HEK293 (cell line): ENCODE results near the gene RHOB.

Source experiments
- CTCF ChIP-seq: fragments of 450-650 bp; formaldehyde crosslinking; IDR thresholded peaks from 2 replicates; pipeline ENCODE4 v1.5.1; 2016; ENCODE audit warnings: missing biosample characterization, missing genetic modification characterization
- ZNF214 ChIP-seq: fragments of 450-650 bp; formaldehyde crosslinking; IDR thresholded peaks from 2 replicates; pipeline ENCODE4 v1.5.1; 2017; ENCODE audit warnings: missing biosample characterization, mild to moderate bottlenecking, missing genetic modification characterization, borderline replicate concordance
- TF ChIP-seq, protein P1 (sequence below): fragments of 450-650 bp; formaldehyde crosslinking; IDR thresholded peaks from 2 replicates; pipeline ENCODE4 v1.5.1; 2016; ENCODE audit warnings: missing biosample characterization, missing genetic modification characterization
- TF ChIP-seq, protein P2 (sequence below): sonication (generic); formaldehyde crosslinking; IDR thresholded peaks from 2 replicates; pipeline ENCODE4 v1.8.1; 2022; ENCODE audit warnings: mild to moderate bottlenecking, moderate library complexity, missing genetic modification reagents

GRCh38 chr2:20469595-20469994 lies 22.7 kb downstream of the RHOB start:
- TF ChIP-seq CTCF (tag by site-specific recombination), result no peak
- TF ChIP-seq, protein P1, sequence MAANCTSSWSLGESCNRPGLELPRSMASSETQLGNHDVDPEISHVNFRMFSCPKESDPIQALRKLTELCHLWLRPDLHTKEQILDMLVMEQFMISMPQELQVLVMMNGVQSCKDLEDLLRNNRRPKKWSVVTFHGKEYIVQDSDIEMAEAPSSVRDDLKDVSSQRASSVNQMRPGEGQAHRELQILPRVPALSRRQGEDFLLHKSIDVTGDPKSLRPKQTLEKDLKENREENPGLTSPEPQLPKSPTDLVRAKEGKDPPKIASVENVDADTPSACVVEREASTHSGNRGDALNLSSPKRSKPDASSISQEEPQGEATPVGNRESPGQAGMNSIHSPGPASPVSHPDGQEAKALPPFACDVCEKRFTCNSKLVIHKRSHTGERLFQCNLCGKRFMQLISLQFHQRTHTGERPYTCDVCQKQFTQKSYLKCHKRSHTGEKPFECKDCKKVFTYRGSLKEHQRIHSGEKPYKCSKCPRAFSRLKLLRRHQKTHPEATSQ (tag by site-specific recombination), result no peak
- TF ChIP-seq, protein P2, sequence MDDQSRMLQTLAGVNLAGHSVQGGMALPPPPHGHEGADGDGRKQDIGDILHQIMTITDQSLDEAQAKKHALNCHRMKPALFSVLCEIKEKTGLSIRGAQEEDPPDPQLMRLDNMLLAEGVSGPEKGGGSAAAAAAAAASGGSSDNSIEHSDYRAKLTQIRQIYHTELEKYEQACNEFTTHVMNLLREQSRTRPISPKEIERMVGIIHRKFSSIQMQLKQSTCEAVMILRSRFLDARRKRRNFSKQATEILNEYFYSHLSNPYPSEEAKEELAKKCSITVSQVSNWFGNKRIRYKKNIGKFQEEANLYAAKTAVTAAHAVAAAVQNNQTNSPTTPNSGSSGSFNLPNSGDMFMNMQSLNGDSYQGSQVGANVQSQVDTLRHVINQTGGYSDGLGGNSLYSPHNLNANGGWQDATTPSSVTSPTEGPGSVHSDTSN (CRISPR knock-in tag), result no peak
- TF ChIP-seq ZNF214 (tag by site-specific recombination), result no peak
